CD4-positive, alpha-beta T cell treated with Interleukin-2 at 100 ng/mL for 4 hours (primary cell): Measurements from ENCODE around the gene GORASP2.

Experiments
- DNase-seq: peaks from one replicate; pipeline ENCODE4 v3.0.0-alpha.2; 2020; ENCODE audit warnings: low spot score

The GORASP2 gene

GRCh38 chr2:170966648-170967396, 37.8 kb downstream of the GORASP2 start:
- DNase-seq: no peak

- no peak for DNase-seq
Measured at GRCh38 chr2:170967553-170967952, 38.5 kb downstream of the GORASP2 start.

GRCh38 chr2:170968205-170969003, 39.4 kb downstream of the GORASP2 start:
- DNase-seq: no peak

- DNase-seq: no peak
Measured at GRCh38 chr2:170969030-170969429, 40.0 kb downstream of the GORASP2 start.

GRCh38 chr2:170969872-170970496, 40.9 kb downstream of the GORASP2 start:
- DNase-seq: no peak

GRCh38 chr2:170971071-170971470, 42.0 kb downstream of the GORASP2 start:
- DNase-seq: no peak

- no peak for DNase-seq
Measured at GRCh38 chr2:170972296-170973224, 43.5 kb downstream of the GORASP2 start.

GRCh38 chr2:170973225-170973491, 44.1 kb downstream of the GORASP2 start:
- DNase-seq: no peak

GRCh38 chr2:170973492-170974303, 44.6 kb downstream of the GORASP2 start:
- DNase-seq: peak; percentile 88

GRCh38 chr2:170974304-170974993, 45.4 kb downstream of the GORASP2 start:
- no peak for DNase-seq

GRCh38 chr2:170975127-170975942, 46.3 kb downstream of the GORASP2 start:
- no peak for DNase-seq

GRCh38 chr2:170975943-170976270, 46.9 kb downstream of the GORASP2 start:
- no peak for DNase-seq

- no peak for DNase-seq
Measured at GRCh38 chr2:170984079-170984478, 55.0 kb downstream of the GORASP2 start.

GRCh38 chr2:170985407-170985806, 56.4 kb downstream of the GORASP2 start:
- DNase-seq: no peak

GRCh38 chr2:170986566-170987258, 57.7 kb downstream of the GORASP2 start:
- DNase-seq: no peak

GRCh38 chr2:170991398-170992182, 62.5 kb downstream of the GORASP2 start:
- DNase-seq: no peak

- no peak for DNase-seq
Measured at GRCh38 chr2:170996316-170996715, 67.3 kb downstream of the GORASP2 start.

GRCh38 chr2:170997893-170998597, 69.0 kb downstream of the GORASP2 start:
- DNase-seq: no peak
